Muscle layer of duodenum (tissue), 2 donors: ENCODE data around the gene ZBTB42.

Source experiments
- H3K27ac ChIP-seq: one replicate; pipeline ENCODE4 v1.7.0; 2013; ENCODE audit warnings: mild to moderate bottlenecking, low read length
- H3K27me3 ChIP-seq: one replicate; pipeline ENCODE4 v1.7.0; 2013; ENCODE audit warnings: low read depth, mild to moderate bottlenecking, control low read depth, low read length
- H3K36me3 ChIP-seq, 2 donors: one replicate each; pipeline ENCODE4 v1.7.0; 2013; ENCODE audit warnings: low read length in 2 of 2, control low read depth in 1 of 2, mild to moderate bottlenecking in 1 of 2; ENCODE audit not compliant: insufficient read depth in 2 of 2, control insufficient read depth in 1 of 2
- H3K4me1 ChIP-seq, 2 donors: one replicate each; pipeline ENCODE4 v1.7.0; 2013; ENCODE audit warnings: low read length in 2 of 2, mild to moderate bottlenecking in 2 of 2, control low read depth in 1 of 2, moderate library complexity in 1 of 2; ENCODE audit not compliant: insufficient read depth in 2 of 2, control insufficient read depth in 1 of 2
- H3K4me3 ChIP-seq, 2 donors: one replicate each; pipeline ENCODE4 v1.7.0; 2013; ENCODE audit warnings: low read length in 2 of 2, low read depth in 1 of 2, mild to moderate bottlenecking in 1 of 2
- H3K9me3 ChIP-seq, 2 donors: one replicate each; pipeline ENCODE4 v1.7.0; 2013; ENCODE audit warnings: low read length in 2 of 2, control low read depth in 1 of 2, mild to moderate bottlenecking in 1 of 2; ENCODE audit not compliant: control insufficient read depth in 1 of 2
- donor health status: healthy.

ZBTB42 gene

GRCh38 chr14:104770851-104771272 lies 30.0 kb upstream of the ZBTB42 start:
- no peaks in the 10 kb centered on the region for H3K27me3 ChIP-seq
- peaks cover 0 to 6% of the 10 kb centered on the region in 2 donors for H3K4me1 ChIP-seq
- H3K9me3 ChIP-seq, result no peaks in the 10 kb centered on the region
- H3K4me3 ChIP-seq, result no peak overlapping the region
- H3K36me3 ChIP-seq, result peaks cover 19 to 59% of the 10 kb centered on the region in 2 donors
- no peak overlapping the region for H3K27ac ChIP-seq

GRCh38 chr14:104771374-104771773 lies 29.5 kb upstream of the ZBTB42 start:
- peaks cover 19 to 59% of the 10 kb centered on the region in 2 donors for H3K36me3 ChIP-seq
- H3K27ac ChIP-seq, result no peak overlapping the region
- H3K9me3 ChIP-seq, result no peaks in the 10 kb centered on the region
- H3K4me3 ChIP-seq, result no peak overlapping the region
- no peaks in the 10 kb centered on the region for H3K27me3 ChIP-seq
- H3K4me1 ChIP-seq, result peaks cover 0 to 6% of the 10 kb centered on the region in 2 donors

- H3K36me3 ChIP-seq, result peaks cover 19 to 65% of the 10 kb centered on the region in 2 donors
- H3K27me3 ChIP-seq, result no peaks in the 10 kb centered on the region
- no peaks in the 10 kb centered on the region for H3K9me3 ChIP-seq
- no peak overlapping the region for H3K4me3 ChIP-seq
- no peak overlapping the region for H3K27ac ChIP-seq
- H3K4me1 ChIP-seq, result peaks cover 0 to 6% of the 10 kb centered on the region in 2 donors
These were observed 28.8 kb upstream of the ZBTB42 start for GRCh38 chr14:104771918-104772706.

- no peaks in the 10 kb centered on the region for H3K9me3 ChIP-seq
- H3K27me3 ChIP-seq, result no peaks in the 10 kb centered on the region
- H3K4me3 ChIP-seq, result no peak overlapping the region
- peaks cover 19 to 67% of the 10 kb centered on the region in 2 donors for H3K36me3 ChIP-seq
- H3K27ac ChIP-seq, result no peak overlapping the region
- H3K4me1 ChIP-seq, result peaks cover 0 to 6% of the 10 kb centered on the region in 2 donors
These were observed 28.0 kb upstream of the ZBTB42 start for GRCh38 chr14:104772707-104773504.

- Histone ChIP-seq H3K36me3 (peaks cover 19 to 67% of the 10 kb centered on the region in 2 donors), H3K27me3 (no peaks in the 10 kb centered on the region), H3K9me3 (no peaks in the 10 kb centered on the region), H3K27ac (no peak overlapping the region), H3K4me1 (peaks cover 0 to 3% of the 10 kb centered on the region in 2 donors), H3K4me3 (no peak overlapping the region)
These were observed 27.1 kb upstream of the ZBTB42 start for GRCh38 chr14:104773505-104774452.

- no peak overlapping the region for H3K27ac ChIP-seq
- no peaks in the 10 kb centered on the region for H3K9me3 ChIP-seq
- H3K4me3 ChIP-seq, result no peak overlapping the region
- H3K27me3 ChIP-seq, result no peaks in the 10 kb centered on the region
- H3K36me3 ChIP-seq, result peaks cover 19 to 67% of the 10 kb centered on the region in 2 donors
- H3K4me1 ChIP-seq, result no peaks in the 10 kb centered on the region
These were observed 26.3 kb upstream of the ZBTB42 start for GRCh38 chr14:104774453-104775072.

- H3K4me3 ChIP-seq, result no peak overlapping the region
- no peaks in the 10 kb centered on the region for H3K27me3 ChIP-seq
- peaks cover 22 to 65% of the 10 kb centered on the region in 2 donors for H3K36me3 ChIP-seq
- H3K4me1 ChIP-seq, result no peaks in the 10 kb centered on the region
- H3K9me3 ChIP-seq, result no peaks in the 10 kb centered on the region
- H3K27ac ChIP-seq, result no peak overlapping the region
These were observed 25.8 kb upstream of the ZBTB42 start for GRCh38 chr14:104775073-104775489.

- Histone ChIP-seq H3K27ac (no peak overlapping the region), H3K27me3 (no peaks in the 10 kb centered on the region), H3K9me3 (no peaks in the 10 kb centered on the region), H3K4me3 (no peak overlapping the region), H3K4me1 (peaks cover 0 to 4% of the 10 kb centered on the region in 2 donors), H3K36me3 (peaks cover 14 to 51% of the 10 kb centered on the region in 2 donors)
These were observed 24.4 kb upstream of the ZBTB42 start for GRCh38 chr14:104776481-104776880.

GRCh38 chr14:104776961-104777807 lies 23.7 kb upstream of the ZBTB42 start:
- Histone ChIP-seq H3K4me3 (no peak overlapping the region), H3K36me3 (peaks cover 7 to 44% of the 10 kb centered on the region in 2 donors), H3K27ac (no peak overlapping the region)

GRCh38 chr14:104777808-104778249 lies 23.1 kb upstream of the ZBTB42 start:
- Histone ChIP-seq H3K36me3 (peaks cover 3 to 38% of the 10 kb centered on the region in 2 donors), H3K27me3 (no peaks in the 10 kb centered on the region), H3K27ac (no peak overlapping the region), H3K9me3 (no peaks in the 10 kb centered on the region), H3K4me1 (peaks cover 0 to 7% of the 10 kb centered on the region in 2 donors), H3K4me3 (no peak overlapping the region)

More at GRCh38 chr14:104776961-104777807, 23.7 kb upstream of the ZBTB42 start:
- H3K27me3 ChIP-seq, result no peaks in the 10 kb centered on the region
- H3K9me3 ChIP-seq, result no peaks in the 10 kb centered on the region
- H3K4me1 ChIP-seq, result peaks cover 0 to 7% of the 10 kb centered on the region in 2 donors
